Activated CD8-positive, alpha-beta memory T cell treated with anti-CD3 and anti-CD28 coated beads, Interleukin-2, amount 50 U/mL, for 1 hour (primary cell): ENCODE data around the gene TIMP3.

ENCODE experiments used
- DNase-seq: peaks from one replicate; pipeline ENCODE4 v3.0.0-alpha.2; 2020; ENCODE audit errors: extremely low read depth

TIMP3 gene

DNA sequence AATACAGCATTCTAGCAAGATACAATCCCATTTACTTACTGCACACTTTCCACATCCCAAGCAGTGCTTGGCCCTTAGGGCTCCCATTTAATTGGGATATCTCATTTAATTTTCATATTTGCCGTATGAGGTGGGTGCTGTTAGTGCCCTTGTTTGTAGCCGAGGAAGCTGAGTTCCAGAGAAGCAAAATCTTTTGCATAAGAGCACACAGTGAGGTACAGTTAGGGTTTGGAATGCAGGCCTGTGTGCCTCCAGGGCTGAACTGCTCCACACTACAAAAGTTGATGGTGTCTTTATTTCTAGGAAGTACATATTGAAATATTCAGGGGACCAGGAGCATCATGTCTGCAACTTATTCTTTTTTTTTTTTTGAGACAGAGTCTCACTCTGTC, 15.5 kb upstream of the TIMP3 start:
- DNase-seq: no peak

DNA sequence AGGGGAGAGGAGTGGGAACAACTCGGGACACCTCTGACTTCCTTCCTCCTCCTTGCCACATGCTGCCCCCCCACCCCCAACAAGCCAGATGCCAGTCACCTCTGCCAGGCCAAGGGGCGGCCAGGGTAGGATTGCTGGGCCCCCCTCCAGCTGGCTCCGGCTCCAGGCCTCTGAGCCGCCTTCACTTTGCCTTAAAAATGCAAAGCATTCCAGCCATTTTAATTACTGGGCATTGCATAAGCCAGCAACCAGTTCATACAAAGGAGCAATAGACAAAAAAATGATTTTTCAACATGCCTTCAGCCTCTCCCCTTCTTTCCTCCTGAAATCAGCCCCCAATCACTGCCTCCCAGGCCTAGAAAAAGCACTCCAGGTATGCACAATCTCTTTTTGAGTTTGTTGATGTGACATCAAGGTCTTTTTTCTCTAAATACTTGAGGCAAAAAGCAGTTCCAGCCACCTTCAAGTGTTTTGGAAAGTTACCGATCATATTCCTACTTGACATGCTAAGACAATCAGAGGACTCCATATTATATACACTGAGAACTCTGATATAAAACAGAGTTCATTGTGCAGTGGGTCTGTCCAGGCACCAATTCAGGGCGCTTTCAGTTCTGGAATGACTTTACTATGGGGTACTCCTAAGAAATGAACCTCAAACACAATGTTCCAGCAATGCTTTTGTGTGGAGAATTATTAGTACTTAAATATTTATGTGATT, 12.4 kb upstream of the TIMP3 start:
- no peak for DNase-seq

DNA sequence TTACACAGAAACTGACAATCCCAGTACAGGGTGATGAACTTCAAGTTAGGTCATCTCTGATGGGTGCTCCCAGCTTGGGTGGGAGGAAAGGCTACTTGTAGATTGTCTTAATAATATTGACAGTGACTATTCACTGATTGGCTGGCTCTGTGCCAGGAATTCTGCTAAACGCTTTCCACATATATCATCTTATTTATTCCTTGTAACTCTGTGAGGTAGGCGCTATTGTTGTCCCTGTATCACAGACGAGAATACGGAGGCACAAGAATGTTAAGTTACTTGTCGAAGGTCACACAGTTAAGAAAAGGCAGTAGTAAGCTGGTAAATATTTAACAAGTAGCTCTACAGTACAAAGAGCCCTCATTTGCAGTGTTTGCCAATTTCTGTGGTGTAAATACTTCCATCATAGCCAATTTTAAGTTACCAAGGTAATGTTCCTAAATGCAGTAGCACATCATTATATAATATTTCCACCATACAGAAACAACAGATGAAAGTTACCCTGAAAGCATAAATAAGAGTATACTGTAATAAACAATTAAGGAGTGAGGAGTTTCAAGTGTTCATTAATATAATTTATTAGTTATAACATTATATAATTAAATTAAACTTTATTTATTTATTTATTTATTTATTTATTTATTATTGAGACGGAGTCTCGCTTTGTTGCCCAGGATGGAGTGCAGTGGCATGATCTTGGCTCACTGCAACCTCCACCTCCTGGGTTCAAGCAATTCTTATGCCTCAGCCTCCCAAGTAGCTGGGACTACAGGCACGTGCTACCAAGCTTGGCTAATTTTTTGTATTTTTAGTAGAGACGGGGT, 11.5 kb upstream of the TIMP3 start:
- DNase-seq: no peak

- DNase-seq: no peak
Measured at GRCh38 chr22:32791056-32791455, 10.4 kb upstream of the TIMP3 start.

GRCh38 chr22:32791485-32791884, 10.0 kb upstream of the TIMP3 start:
- no peak for DNase-seq

GRCh38 chr22:32793589-32793988, 7.9 kb upstream of the TIMP3 start:
- DNase-seq: no peak

- DNase-seq: no peak
Measured at GRCh38 chr22:32794449-32795213, 6.9 kb upstream of the TIMP3 start.

GRCh38 chr22:32795214-32795596, 6.3 kb upstream of the TIMP3 start:
- DNase-seq: no peak

DNA sequence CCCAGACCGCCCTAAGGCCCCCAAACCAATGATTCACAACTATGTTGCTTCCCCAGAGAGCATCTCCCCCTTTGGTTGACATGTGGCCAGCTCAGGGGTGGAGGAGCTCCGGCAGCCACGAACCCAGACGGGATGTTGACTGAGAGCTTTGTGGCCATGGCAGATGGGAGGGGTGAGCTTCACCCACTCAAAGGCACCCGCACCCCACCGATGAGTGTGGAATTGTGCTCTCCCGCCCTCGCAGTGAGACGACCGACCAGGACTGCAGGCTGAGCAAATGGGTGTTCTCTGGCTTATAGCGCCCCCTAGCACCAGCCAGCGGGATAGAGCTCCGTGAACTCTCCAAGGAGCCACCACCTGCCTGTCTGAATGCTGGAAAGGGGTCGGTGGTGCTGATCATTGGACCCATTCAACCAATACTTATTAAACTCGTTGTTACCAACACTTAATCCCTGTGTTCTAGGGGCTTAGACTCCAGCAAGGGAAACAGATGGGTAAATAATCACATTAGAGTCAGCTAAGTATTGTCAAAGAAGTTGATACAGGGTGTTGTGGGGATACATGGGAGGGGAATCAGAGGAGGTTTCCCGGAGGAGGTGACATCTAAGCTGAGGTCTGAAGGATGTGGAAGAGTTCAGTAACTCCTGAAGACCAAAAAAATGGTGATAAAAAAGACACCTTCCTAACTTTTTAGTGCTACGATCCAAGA, 4.5 kb upstream of the TIMP3 start:
- no peak for DNase-seq

DNA sequence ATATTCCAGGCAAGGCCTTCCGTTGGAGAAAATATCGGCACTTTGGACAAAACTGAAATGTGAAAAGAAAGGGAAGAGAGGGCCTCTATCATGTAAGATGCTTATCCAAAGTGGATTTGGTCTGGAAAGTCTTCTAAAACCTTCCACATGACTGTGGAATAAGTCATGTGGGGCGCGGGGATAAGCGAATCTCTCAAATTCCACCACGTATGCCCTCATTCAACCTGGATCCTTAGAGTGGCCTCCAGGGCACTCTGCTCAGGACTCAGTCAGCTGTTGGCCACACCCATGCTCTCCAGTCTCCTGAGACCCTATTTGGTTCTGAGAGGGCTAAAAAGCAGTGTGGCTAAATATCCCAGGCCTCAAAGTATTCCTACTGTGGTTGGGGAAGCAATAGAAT, 2.0 kb upstream of the TIMP3 start:
- no peak for DNase-seq

DNA sequence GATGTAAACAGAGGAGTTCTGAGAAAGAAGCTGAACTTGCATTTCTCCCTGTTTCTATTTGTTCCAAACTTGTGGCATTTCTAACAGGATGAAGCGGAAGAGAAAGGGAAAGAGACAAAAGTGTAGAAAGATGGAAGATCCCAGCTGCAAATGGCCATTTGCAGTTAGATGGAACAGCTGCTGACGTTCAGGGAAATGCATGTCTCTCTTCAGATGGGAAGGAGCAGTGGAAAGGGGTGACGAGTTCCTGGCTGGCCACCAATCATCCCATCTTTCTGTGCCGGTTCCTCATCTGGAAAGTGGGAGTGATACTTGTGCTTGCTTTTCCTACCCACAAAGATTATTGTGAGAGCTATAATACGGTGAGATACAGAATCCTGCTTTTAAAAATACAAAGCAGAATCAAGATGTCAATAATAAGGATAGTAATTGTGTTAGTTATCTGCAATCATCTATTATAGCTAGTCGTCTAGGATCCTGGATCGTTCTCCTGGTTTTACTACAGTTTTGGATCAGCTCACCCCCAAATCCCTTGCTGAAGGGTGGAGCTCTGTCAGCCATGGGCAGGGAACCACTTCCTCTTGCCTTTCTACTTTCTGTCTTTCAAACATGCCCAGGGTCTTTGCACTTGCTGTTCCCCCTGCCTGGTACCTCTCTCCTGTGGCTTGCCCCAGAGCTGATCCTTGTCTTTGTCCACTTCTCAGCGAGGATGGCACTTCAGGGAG, 1.2 kb upstream of the TIMP3 start:
- no peak for DNase-seq

- no peak for DNase-seq
Measured at GRCh38 chr22:32800994-32801536, 440 bp upstream of the TIMP3 start.

GRCh38 chr22:32802237-32802765, 796 bp downstream of the TIMP3 start:
- DNase-seq: no peak

DNA sequence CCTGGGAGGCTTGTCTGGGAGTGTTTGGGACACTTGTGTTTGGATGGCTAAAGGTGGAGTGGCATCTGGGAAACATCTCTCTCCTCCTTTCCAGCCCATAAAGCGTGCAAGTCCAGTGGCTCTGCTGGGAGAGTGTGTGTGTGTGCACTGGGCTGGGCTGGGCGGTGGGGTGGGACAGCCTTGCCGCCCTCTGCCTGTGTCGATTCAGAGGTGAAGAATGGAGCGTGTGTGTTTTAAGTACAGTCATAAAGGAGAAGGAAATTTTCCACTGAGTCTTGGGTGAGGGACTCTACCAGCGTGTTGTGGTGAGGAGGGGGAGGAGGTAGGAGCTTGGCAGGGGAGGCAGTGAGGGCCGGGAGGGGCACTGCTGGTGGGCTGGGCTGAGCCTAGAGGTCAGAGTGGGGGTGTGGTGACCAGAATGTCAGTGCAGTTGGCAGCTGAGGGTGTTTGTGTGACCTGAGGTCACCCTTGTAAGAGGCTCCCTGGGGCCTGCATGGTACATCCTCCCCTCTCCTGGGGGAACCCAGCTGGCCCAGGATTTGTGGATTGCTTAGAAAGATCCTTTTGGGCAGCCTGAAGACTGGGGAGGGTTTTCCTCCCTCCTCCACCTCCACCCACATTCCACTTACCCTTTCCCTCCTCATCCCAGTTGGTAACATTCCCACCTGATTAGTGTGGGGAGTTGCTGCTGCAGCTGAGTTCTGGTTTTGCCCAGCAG, 1.7 kb downstream of the TIMP3 start:
- no peak for DNase-seq

DNA sequence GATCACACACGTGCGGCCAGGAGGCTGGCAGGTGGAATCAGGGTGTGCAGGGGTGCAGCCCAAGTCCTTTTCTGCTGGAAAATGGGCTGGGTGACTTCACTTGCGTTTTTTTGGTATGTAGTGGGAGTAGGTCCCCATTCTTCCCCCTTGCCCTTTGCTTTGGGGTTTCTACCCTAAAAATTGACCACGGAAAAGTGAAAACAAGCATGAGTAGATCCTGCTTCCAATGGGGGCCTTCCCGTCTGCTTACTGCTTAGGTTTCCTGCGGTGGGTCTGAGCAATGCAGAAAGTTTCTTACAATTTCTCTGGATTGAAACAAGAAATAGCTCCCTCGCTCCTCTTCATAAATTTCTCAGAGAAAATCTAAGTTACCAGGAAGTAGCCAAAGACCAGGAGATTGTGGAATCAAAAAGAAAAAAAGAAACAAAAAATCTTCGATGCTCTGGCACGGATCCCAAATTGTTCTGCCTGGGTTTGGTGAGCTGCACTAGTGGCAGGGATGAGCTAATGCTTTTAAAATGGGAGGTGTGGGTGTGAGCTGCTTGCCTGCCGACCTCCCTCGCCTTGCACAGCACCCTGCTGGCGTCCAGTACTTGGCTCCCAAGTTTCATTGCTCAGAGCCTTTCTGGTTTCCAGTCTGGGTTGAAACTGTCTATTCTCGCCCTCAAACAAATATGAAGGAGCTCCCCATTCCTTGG, 2.4 kb downstream of the TIMP3 start:
- no peak for DNase-seq

DNA sequence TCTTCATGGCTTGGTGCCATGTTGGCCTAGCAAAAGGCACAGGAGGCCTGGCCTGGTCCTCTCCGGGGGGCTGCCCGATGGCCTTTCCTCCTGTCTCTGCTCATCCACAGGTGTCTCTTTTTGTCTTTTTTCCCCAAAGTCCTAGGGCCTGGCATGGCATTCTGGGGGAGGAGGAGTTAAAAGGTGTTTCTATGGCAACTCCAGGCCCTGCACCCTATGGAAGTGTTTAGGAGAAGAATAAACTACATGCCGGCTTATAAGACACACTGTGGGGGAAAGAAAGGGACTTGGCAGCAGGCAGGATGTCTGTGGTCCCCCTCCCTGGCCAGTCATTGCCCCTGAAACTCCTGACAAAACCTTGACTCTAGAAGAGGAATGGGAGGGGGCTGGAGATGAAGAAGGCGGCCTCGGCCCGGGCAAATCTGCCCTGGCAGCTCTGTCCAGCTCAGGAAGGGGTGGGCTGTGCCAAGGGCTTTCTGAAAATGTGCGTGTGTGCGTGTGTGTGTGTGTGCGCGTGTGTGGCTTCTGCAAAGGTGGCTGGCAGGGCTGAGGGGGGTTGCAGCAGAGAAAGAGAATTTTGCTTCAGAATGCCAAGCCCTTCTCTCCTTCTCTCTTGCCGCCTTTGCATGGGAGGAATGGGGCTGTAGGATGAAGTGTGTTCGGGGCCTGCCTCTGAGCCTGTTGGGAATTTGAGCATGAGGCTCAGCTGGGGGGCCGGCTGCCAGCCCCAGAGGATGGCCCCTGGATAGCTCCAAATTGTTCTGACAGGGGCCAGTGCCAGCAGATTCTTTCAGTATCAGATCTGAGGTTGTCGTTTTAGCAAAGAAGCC, 3.2 kb downstream of the TIMP3 start:
- no peak for DNase-seq

- DNase-seq: no peak
Measured at GRCh38 chr22:32805361-32805881, 3.9 kb downstream of the TIMP3 start.

GRCh38 chr22:32806296-32806695, 4.8 kb downstream of the TIMP3 start:
- DNase-seq: no peak
